NCI-H2029 (cell line): ENCODE measurements around the gene GPR42.
"Not testable (repeated sequence)": the region's sequence is repeated elsewhere in the genome, so short reads cannot be mapped to it uniquely, and the experiment has no call there.

ENCODE experiments used
- DNase-seq: peaks from one replicate; lab custom pipeline; 2025; lab: John Stamatoyannopoulos, UW

The GPR42 gene

GRCh38 chr19:35363711-35364425 is 7.0 kb upstream of the GPR42 start:
- DNase-seq = no peak

DNA sequence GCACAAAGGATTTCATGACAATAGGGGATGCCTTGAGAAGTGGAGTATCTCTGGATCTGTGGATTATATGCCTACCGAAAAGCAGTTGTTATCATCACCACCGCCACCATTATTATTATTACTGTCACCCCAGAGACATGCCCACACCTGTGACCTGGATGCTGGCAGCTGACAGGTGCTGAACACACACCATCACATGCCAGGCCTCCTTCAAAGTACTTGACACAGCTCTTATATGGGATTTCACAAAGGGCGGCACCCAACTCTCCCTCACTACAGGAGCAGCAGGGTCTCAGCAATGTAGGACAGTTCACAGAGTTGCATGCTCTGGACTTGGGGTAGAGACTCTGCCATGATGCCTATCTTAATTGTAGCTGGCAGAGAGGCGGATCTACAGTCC is 5.6 kb upstream of the GPR42 start:
- DNase-seq = no peak

DNA sequence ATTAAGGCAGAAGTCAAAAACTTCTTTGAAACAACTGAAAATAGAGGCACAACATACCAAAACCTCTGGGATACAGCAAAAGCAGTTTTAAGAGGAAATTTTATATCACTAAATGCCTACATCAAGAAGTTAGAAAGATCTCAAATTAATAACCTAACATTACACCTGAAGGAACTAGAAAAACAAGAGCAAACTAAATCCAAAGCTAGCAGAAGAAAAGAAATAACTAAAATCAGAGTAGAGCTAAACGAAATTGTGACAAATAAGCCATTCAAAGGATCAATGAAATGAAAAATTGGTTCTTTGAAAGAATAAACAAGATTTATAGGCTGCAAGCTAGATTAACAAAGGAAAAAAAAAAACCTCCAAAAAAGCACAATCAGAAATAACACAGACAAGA is 2.5 kb upstream of the GPR42 start:
- no peak for DNase-seq

GRCh38 chr19:35369522-35369921 is 1.3 kb upstream of the GPR42 start:
- no peak for DNase-seq

DNA sequence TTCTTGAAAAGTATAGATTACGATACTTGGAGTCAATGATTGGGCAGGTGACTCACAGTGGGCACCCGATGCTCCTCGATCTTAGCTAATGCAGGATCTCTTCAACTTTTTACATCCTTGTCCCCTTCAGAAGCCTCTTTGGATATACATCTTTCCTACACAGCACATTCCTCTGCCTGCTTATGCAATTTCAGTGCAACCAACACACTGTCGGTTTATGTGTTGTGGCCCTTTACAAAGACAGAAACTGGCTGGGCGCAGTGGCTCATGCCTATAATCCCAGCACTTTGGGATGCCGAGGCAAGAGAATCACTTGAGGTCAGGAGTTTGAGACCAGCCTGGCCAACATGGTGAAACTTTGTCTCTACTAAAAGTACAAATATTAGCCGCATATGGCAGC is 2.6 kb downstream of the GPR42 start:
- DNase-seq = no peak

- DNase-seq = not testable (repeated sequence)
Measured at GRCh38 chr19:35374031-35374430, 3.2 kb downstream of the GPR42 start.

GRCh38 chr19:35375505-35376307 is 4.8 kb downstream of the GPR42 start:
- DNase-seq = no peak

- no peak for DNase-seq
Measured at GRCh38 chr19:35377656-35378055, 6.8 kb downstream of the GPR42 start.

GRCh38 chr19:35378356-35378755 is 7.5 kb downstream of the GPR42 start:
- no peak for DNase-seq

- DNase-seq = not testable (repeated sequence)
Measured at GRCh38 chr19:35379545-35379944, 8.7 kb downstream of the GPR42 start.

- no peak for DNase-seq
Measured at GRCh38 chr19:35379992-35380391, 9.1 kb downstream of the GPR42 start.

DNA sequence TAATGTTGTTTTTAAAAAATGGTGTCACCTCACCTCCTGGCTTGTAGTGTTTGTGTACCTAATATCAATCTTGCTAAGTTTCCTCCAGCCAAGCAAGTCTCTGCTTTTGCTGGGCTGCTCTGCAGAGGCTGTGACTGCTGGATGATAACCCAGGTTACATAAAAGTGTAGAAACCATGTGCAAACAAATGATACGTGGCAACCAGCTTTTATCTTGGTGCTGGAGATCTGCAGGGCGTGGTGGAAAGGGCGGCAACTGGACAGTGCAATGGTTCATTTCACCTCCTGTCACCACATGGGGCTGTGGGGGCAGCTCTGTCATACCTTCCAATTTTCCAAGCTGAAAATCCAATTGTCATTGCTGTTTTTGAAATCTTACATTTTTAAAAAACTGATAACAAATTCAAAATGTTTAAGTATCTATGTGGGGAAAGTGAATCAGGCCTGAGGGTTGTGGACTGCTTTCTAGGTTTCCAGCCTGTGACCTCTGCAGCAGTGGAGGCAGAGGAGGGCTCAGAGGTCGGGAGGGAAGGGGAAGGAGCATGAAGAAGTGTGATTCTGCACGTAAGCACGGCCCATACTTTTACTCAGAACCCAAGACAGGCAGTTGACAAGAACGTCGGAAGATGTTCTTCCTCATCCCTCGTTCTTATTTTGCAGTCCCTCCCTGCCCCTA is 9.7 kb downstream of the GPR42 start:
- no peak for DNase-seq

- DNase-seq = no peak
Measured at GRCh38 chr19:35381318-35381717, 10.4 kb downstream of the GPR42 start.

- no peak for DNase-seq
Measured at GRCh38 chr19:35381926-35382325, 11.1 kb downstream of the GPR42 start.

GRCh38 chr19:35383536-35383935 is 12.7 kb downstream of the GPR42 start:
- DNase-seq = no peak

DNA sequence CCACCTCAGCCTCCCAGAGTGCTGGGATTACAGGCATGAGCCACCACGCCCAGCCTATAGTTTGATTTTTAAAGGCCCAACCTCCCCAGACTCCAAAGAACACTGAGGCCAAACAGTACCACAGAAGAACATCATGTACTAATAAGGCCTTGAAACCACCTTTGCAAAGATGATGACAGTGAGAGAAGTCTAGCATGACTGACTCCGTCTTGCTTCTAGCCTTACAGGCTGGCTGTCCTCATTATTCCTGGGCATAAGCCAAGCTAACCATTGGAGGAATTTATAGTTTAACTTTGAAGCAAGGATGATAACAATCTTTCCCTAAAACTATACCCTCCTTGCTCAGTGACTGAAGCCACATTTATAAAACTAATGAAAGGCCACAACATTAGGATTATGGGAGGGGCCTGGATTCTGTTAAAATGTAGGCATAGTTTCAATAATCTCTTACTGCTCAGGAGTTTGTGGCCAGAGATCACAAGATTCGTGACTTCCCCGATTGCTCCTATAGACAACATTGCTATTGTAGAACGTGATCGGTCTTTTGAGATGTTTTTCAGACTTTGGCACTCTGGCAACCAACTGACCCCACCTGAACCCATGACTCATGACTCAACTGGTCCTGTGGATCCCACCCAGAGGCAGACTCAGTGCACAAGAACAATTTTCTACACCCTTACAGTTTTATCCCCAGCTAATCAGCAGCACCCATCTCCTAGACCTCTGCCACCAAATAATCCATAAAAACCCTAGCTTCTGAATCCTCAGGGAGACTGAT is 17.6 kb downstream of the GPR42 start:
- no peak for DNase-seq

- no peak for DNase-seq
Measured at GRCh38 chr19:35389192-35389861, 18.5 kb downstream of the GPR42 start.

GRCh38 chr19:35392742-35393715 is 22.2 kb downstream of the GPR42 start:
- DNase-seq = no peak

GRCh38 chr19:35395382-35396199 is 24.7 kb downstream of the GPR42 start:
- DNase-seq = no peak
